ENCODE data around the gene SCIN.

Gene SCIN

DNA sequence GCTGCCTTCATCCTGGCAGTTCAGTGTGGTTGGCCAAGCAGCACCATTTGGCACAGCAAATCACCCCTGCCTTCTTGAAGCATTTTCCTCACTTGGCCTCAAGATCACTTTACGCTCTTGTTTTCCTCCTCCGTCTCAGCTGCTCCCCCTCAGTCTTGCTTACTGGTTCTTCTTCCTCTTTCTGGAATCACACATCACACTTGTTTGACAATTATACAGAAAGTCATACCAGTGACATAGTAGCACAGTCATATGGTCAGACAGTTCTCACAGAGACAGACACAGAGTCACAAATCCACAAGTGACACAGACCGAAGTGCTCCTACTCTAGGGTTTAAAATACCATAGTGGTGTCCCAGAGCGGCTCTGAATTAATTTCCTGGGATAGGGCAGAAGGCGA lies 73.1 kb downstream of the SCIN start:
- TF ChIP-seq GATA3 (IDR thresholded peaks at IDR 0.05; ENCODE audit: low read depth, low read length) (no peak), GATA2 (IDR thresholded peaks at IDR 0.05; ENCODE audit: low read depth, low read length) (no peak)

DNA sequence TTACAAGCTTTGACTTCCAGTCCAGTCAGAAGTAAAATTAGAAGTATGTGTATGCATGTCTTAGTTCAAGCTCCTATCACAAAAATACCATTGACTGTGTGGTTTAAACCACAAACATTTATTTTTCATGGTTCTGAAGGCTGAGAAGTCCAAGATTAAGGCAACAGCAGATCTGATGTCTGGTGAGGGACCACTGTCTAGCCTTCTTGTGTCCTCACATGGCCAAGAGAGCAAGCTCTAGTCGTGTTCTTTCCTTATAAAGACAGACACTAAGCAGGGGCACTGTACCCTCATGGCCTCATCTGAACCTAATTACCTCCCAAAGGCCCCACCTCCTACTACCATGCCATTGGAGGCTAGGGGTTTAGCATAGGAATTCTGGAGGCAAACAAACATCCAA lies 75.6 kb downstream of the SCIN start:
- TF ChIP-seq GATA3 (IDR thresholded peaks at IDR 0.05; ENCODE audit: low read depth, low read length), result no peak
- no peak for TF ChIP-seq GATA2 (IDR thresholded peaks at IDR 0.05; ENCODE audit: low read depth, low read length)

DNA sequence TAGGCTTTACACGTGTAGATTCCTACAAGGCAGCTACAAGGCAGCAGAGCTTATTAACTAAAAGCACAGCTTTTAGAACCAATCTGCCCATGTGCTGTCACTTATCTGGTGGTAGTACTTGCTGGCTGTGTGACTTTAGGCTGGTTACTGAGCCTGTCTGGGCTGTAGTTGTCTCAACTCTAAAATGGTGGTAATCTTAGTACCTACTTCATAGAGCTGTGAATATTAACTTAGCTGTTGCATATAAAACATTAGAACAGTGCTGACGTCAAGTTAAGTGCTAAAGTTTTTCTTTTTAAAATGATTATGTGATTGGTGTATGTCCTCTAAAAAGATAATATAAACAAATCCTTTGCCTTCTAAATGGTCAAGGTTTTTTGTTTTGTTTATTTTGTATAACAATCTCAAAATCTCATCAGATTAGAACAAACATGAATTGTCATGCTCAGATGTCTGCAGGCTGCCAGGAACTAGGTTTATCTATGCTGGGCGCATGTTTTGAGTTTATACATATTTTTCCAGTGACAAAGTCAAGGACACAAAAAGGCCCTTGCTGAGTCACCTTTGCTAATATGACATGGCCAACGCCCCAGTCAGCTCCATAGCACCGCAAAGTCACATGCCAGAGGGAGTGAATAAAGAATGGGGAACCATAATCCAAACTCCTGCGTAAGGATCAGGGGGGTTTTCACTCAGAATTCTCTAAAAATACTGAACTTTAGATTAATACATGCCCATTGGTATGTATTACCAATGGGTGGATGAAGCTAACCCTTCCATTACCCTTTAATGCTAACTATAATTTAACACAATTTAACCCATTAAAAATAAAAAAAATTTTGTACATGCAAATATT lies 77.1 kb downstream of the SCIN start:
- TF ChIP-seq GATA3 (IDR thresholded peaks at IDR 0.05; ENCODE audit: low read depth, low read length), result no peak
- no peak for TF ChIP-seq GATA2 (IDR thresholded peaks at IDR 0.05; ENCODE audit: low read depth, low read length)

DNA sequence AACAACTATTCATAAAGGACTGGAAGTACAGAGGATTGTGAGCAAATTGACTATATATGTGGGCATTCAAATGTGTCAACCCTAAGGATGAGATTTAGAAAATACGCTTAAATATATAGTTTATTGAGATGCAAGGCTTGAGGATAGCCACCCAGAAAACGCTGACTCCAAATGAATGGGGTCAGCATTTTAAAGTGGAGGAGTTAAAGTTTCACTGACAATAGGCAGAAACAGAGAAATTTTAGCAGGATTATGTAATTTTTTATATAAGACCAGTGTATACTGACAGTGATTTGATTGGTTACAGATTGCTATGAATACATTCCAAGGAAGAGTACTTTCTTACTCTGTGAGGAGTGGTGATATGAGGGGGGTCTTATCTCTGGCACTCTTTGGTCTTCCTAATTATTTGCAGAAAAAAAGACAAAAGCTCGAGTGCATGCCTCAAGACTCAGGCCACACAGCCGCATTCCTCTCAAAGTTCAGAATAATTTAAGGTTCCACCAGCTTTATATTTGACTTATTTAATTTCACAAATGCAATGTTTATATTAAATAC lies 78.3 kb downstream of the SCIN start:
- TF ChIP-seq GATA3 (IDR thresholded peaks at IDR 0.05; ENCODE audit: low read depth, low read length) (no peak), GATA2 (IDR thresholded peaks at IDR 0.05; ENCODE audit: low read depth, low read length) (no peak)

DNA sequence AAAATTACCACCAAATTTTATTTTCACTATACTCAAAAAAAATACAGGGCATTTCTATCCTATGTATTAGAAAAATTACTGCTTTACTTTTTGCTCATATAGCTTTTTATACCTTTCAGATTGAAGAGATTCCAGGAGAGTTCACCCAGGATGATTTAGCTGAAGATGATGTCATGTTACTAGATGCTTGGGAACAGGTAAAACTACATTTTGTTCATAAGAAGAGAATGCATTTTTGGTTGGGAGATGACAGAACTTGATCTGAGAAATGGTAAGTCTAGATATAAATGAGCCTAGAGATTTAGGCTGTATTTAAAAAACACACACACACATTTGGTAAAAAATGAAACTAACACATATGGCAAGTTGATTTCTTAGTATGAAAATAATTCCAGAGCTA lies 78.8 kb downstream of the SCIN start:
- TF ChIP-seq GATA3 (IDR thresholded peaks at IDR 0.05; ENCODE audit: low read depth, low read length) (no peak), GATA2 (IDR thresholded peaks at IDR 0.05; ENCODE audit: low read depth, low read length) (no peak)

DNA sequence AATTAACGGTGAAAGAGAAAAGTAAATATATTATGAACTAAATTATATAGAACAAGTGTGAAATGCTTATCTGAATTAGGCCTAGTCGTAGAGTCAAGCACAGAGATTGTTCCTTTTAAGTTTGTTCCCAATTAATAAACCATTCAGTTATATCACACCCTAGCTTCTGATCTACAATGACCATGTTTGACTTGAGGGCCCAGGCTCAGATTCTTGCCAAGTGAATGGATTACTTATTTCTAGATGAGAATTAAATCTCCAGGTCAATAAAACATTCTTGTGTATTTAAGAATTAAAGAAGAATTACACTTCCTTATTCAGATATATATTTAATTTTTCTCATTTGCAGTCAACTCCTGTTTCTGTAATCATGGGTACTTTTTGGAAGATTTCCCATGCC lies 79.6 kb downstream of the SCIN start:
- no peak for TF ChIP-seq GATA3 (IDR thresholded peaks at IDR 0.05; ENCODE audit: low read depth, low read length)
- no peak for TF ChIP-seq GATA2 (IDR thresholded peaks at IDR 0.05; ENCODE audit: low read depth, low read length)

DNA sequence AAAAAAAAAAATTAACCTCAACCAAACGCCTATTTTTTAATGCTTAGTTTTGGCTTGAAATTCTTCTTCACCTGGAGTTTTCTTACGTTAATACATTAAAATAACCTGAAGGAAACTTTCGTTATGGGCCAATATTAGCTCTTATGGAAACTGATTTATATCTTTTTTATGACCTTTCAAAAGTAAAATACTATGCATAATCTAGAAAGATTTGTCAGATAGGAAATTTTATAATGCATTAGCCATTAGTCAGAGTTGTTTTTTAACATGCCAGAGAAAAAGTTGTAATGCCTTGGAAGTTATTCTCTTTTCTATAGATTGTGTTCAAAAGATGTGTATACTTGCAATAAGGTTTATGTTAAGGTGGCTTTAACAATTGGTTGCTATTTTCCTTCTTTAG lies 82.6 kb downstream of the SCIN start:
- no peak for TF ChIP-seq GATA2 (IDR thresholded peaks at IDR 0.05; ENCODE audit: low read depth, low read length)
- TF ChIP-seq GATA3 (IDR thresholded peaks at IDR 0.05; ENCODE audit: low read depth, low read length), result no peak

DNA sequence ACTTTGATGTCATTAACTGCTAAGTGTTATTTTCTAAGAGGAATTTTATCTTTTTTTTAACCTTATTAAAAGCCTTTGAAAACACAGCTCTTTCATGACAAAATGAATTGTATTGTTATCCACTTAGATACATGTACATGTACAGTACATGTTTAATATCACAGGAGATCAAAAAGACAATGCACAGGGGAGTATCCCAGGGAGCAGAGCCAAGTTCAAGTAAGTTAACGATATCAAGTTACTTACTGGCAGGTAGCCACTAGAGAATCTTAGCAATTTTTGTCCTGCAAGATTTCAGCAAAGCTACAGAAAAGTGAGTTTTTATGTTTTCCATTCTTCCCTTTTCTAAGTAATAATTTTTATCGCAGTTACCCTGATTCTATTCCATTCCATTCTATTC lies 83.0 kb downstream of the SCIN start:
- TF ChIP-seq GATA2 (IDR thresholded peaks at IDR 0.05; ENCODE audit: low read depth, low read length) (no peak), GATA3 (IDR thresholded peaks at IDR 0.05; ENCODE audit: low read depth, low read length) (no peak)

DNA sequence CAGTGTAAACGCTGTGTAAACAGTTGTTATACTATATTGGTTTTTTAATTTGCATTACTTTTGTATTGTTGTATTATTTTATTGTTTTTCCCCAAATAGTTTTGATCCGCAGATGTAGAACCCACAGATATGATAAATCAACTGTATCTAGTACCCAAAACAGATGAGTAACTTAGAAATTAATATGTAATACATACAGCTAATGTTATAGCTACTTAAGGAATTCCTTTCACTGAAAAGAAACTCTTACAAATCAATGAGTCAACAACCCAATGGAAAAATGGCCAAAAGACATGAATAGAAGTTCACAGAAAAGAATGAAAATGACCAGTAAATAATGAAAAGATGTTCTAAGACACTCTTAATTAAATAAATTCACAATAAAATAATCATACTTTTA lies 84.6 kb downstream of the SCIN start:
- no peak for TF ChIP-seq GATA2 (IDR thresholded peaks at IDR 0.05; ENCODE audit: low read depth, low read length)
- no peak for TF ChIP-seq GATA3 (IDR thresholded peaks at IDR 0.05; ENCODE audit: low read depth, low read length)

DNA sequence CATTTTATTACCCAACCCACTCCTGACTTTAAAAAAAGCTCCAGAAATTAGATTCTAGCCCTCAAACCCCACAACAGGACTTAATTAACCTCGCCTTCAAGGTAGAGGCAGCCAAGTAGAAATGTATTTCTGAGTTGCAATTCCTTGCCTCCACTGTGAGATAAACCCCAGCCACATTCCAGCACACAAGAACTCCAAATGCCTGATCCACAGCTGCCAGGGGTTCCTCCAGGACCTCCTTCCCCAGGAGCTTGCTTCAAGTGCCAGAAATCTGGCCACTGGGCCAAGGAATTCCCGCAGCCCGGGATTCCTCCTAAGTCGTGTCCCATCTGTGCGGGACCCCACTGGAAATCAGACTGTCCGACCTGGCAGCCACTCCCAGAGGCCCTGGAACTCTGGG lies 91.1 kb downstream of the SCIN start:
- TF ChIP-seq GATA2 (IDR thresholded peaks at IDR 0.05; ENCODE audit: low read depth, low read length) (no peak), GATA3 (IDR thresholded peaks at IDR 0.05; ENCODE audit: low read depth, low read length) (no peak)

DNA sequence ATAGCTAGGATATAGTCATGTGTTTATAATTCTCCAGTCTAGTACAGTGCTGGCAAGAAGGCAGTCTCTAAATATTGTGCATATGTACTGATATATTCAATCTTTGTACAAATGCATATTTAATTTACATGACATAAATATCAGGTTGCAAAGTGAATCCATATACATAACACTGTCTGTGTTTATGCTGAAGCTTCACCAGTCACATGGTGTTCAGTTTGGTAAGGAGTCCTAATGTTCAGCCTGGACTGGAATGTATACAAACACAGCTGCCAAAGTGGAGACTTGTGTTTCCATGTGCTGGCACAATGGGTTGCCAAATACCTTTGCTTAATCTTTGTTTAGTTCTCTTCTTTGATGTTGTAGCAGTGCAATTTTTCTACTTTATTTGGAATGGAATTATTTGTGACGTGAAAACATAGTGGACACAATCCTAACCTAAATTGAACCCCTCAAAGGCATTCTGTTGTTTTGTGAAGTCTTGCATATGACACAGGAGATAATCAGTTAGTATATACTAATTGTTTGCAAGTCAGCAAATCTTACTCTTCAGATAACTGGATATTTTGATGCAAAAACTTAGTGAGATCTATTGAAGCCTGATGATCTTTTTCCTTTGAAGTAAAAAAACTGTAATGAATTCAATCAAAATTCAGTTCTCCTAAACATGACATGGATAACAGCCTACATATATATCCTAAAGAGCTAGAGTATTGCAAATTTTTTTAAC lies 99.6 kb downstream of the SCIN start:
- TF ChIP-seq GATA3 (IDR thresholded peaks at IDR 0.05; ENCODE audit: low read depth, low read length) (no peak), GATA2 (IDR thresholded peaks at IDR 0.05; ENCODE audit: low read depth, low read length) (no peak)

DNA sequence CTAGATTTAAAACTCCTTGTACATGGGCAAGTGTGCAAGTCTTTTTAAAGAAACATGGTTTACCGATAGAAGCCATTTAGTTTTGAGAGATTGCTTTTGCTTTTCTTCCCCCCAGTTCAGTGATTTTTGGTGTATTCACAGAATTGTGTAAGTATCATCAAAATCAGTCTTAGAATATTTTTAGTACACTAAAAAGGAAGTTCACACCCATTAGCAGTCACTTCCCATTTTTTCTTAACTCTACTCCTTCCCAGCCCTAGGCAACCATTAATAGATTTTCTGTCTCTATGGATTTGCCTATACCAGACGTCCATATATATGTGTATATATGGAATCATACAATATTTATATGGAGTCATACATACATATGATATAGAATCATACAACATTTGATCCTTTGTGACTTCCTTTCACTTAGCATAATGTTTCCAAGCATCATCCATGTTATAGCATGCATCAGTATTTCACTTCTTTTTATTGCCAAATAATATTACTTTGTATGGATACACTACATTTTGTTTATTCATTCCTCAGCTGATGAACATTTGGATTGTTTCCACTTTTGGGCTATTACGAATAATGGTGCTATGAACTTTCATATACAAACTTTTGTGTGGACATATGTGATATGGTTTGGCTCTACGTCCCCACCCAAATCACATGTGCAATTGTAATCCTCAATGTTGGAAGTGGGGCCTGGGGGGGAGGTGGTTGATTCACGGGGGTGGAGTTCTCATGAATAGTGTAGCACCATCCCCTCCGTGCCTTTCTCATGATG lies 100.4 kb downstream of the SCIN start:
- TF ChIP-seq GATA3 (IDR thresholded peaks at IDR 0.05; ENCODE audit: low read depth, low read length) (no peak), GATA2 (IDR thresholded peaks at IDR 0.05; ENCODE audit: low read depth, low read length) (no peak)

DNA sequence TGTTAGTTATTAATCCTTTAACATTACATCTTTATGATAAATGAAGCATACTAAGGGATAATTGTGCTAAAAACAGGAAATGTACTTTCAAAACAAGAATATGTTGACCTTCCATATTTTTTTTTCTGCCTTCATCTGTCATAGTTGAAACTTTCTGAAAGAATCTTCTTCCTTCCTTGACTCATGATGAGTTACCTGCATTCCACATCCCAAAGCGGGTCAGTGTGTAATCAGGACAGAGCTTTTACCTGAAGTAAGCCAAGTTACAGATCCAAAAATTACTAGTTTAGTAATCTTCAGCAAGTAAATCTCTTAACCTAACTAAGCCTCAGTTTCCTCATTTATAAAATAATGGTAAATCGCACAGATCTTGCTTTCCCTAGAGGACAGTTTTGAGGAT lies 103.5 kb downstream of the SCIN start:
- TF ChIP-seq GATA2 (IDR thresholded peaks at IDR 0.05; ENCODE audit: low read depth, low read length) (no peak), GATA3 (IDR thresholded peaks at IDR 0.05; ENCODE audit: low read depth, low read length) (no peak)

DNA sequence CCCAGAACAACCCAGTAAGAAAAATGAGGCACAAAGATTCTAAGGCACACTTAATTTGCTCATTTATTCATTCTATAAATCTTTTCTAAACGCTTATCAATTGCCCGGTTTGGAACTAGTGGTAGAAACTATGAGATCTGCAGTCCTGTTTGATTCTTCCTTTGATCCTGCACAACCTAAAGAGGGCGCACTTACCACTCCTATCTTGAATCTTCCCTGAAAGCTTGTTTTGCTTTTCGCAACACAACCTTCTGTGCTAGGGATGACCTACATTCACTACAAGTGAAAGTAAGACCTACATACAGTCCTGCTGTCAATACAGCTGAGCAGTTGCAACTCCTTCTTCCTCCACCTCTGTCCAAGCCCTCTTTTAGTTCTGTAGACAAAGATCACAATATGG lies 104.3 kb downstream of the SCIN start:
- no peak for TF ChIP-seq GATA3 (IDR thresholded peaks at IDR 0.05; ENCODE audit: low read depth, low read length)
- no peak for TF ChIP-seq GATA2 (IDR thresholded peaks at IDR 0.05; ENCODE audit: low read depth, low read length)

Data from SH-SY5Y (cell line).